Testis (tissue), 3 donors: ENCODE measurements around the gene DFFB. TPM values are rescaled to one million over a fixed set of nuclear protein-coding genes. Genes with fewer than 3 reads are reported as not detected.

Experiments used
- DNase-seq: peaks from one replicate; pipeline ENCODE4 v3.0.0-alpha.2; 2019
- H3K27ac ChIP-seq, 2 donors: fragments of 200-600 bp; sonication (generic); one replicate each; pipeline ENCODE4 v1.5.1; 2019
- H3K27me3 ChIP-seq: fragments of 200-600 bp; sonication (generic); one replicate; pipeline ENCODE4 v1.5.1; 2019
- H3K36me3 ChIP-seq: fragments of 200-600 bp; sonication (generic); one replicate; pipeline ENCODE4 v1.5.1; 2017; ENCODE audit warnings: low read depth; ENCODE audit errors: missing control alignments
- H3K4me1 ChIP-seq: fragments of 200-600 bp; sonication (generic); one replicate; pipeline ENCODE4 v1.5.1; 2019
- H3K4me3 ChIP-seq, 2 donors: fragments of 200-600 bp; sonication (generic); one replicate each; pipeline ENCODE4 v1.5.1; 2017 to 2019
- H3K9me3 ChIP-seq: fragments of 200-600 bp; sonication (generic); one replicate; pipeline ENCODE4 v1.5.1; 2017
- POLR2A ChIP-seq: fragments of 450-650 bp; IDR thresholded peaks from one replicate; pipeline ENCODE4 v1.6.1; 2017; ENCODE audit warnings: antibody characterized with exemption, mild to moderate bottlenecking, moderate library complexity
- WGBS, 2 donors: methylation state at CpG; one replicate each; pipeline ENCODE4 v1.1.5; 2018; 5-methylcytosine and 5-hydroxymethylcytosine counted together
- intact Hi-C: fragments of 100-400 bp; cut with DNase I; formaldehyde crosslinking; loops from one replicate; pipeline ENCODE4 v1.15.1; 2023; ENCODE audit warnings: low total_unique reads
- polyA plus RNA-seq: library from polyadenylated mRNA; stranded (reverse); fragments of 350-450 nt; fragmentation: Illumina TruSeq; extraction: RNeasy Lipid Tissue Mini Kit (QIAGEN cat#74804); gene quantifications from one replicate; pipeline ENCODE4 v1.2.3, GENCODE V29; 2014; ENCODE audit warnings: low read depth, low replicate concordance; ENCODE audit not compliant: insufficient read depth
- total RNA-seq, 2 donors: library from RNA; depleted of rRNA; stranded (reverse); fragments of >200 nt; gene quantifications; one replicate each; pipeline ENCODE4 v1.2.3, GENCODE V29; 2016
- TF ChIP-seq, protein P1 (sequence below), 3 experiments: fragments of 450-650 bp in 2 of 3; fragments of 200-600 bp in 1 of 3; sonication (generic) in 1 of 3; IDR thresholded peaks; one replicate each; pipeline ENCODE4 v1.5.1; 2016 to 2019; ENCODE audit warnings: antibody characterized with exemption in 3 of 3, mild to moderate bottlenecking in 2 of 3, moderate library complexity in 1 of 3

The DFFB gene
- total and polyA plus RNA-seq, 3 donors from 2014 or later, result 3.4 to 8.4 (median 6.9) TPM

DNA sequence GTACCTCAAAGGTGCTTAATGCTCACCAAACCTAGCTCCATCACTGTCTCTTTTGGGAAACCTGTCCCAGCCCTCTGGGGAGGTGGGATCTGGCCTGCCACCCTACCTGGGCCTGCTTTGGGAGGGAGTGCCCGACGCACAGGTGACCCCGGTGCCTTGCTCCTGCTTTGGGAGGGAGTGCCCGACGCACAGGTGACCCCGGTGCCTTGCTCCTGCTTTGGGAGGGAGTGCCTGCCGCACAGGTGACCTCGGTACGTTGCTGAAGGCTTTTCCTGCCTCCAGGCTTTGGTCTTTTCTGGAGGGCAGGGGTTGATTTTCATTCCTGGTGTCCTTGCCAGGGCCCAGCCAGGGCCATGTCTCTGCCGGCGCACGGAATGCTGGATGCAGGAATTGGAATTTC is 68.0 kb downstream of the DFFB start:
- WGBS, 2 donors, result 80 to 85% methylated on average over 10 to 12 of the region's 12 CpGs
- intact Hi-C loops, result no loop called here
- Histone ChIP-seq H3K4me3 (no peak overlapping the region), H3K36me3 (no peaks in the 10 kb centered on the region), H3K27ac (no peak overlapping the region), H3K4me1 (peaks cover 7% of the 10 kb centered on the region), H3K27me3 (no peaks in the 10 kb centered on the region), H3K9me3 (no peaks in the 10 kb centered on the region)
- no peak for DNase-seq
- no peak for TF ChIP-seq POLR2A
- TF ChIP-seq, protein P1, sequence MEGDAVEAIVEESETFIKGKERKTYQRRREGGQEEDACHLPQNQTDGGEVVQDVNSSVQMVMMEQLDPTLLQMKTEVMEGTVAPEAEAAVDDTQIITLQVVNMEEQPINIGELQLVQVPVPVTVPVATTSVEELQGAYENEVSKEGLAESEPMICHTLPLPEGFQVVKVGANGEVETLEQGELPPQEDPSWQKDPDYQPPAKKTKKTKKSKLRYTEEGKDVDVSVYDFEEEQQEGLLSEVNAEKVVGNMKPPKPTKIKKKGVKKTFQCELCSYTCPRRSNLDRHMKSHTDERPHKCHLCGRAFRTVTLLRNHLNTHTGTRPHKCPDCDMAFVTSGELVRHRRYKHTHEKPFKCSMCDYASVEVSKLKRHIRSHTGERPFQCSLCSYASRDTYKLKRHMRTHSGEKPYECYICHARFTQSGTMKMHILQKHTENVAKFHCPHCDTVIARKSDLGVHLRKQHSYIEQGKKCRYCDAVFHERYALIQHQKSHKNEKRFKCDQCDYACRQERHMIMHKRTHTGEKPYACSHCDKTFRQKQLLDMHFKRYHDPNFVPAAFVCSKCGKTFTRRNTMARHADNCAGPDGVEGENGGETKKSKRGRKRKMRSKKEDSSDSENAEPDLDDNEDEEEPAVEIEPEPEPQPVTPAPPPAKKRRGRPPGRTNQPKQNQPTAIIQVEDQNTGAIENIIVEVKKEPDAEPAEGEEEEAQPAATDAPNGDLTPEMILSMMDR (IDR thresholded peaks at IDR 0.05), result no peak

DNA sequence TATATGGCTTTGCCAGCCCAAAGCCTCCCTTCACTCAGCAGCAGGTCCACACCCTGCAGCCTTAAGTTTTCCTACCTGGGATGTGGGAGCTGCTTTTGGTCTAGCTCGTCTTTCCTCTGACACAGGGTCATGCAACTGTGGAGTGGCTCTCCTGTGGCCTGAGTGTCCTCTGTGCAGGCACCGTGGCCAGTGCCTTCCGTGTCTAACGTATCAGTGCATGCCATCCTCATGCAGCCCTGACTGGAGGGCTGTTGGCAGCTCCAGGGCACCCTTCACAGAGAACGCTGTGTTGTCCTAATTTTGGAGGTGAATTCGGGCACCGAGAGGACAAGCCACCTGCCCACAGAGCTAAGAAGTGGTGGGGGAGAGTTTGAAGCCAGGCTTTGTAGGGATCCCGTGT is 68.5 kb downstream of the DFFB start:
- Histone ChIP-seq H3K9me3 (no peaks in the 10 kb centered on the region), H3K27me3 (no peaks in the 10 kb centered on the region), H3K4me3 (no peak overlapping the region), H3K27ac (no peak overlapping the region), H3K36me3 (no peaks in the 10 kb centered on the region), H3K4me1 (peaks cover 6% of the 10 kb centered on the region)
- DNase-seq, result no peak
- intact Hi-C loops, result no loop called here
- no peak for TF ChIP-seq POLR2A
- WGBS, 2 donors, result 87 to 100% methylated on average over 1 to 8 of the region's 8 CpGs

DNA sequence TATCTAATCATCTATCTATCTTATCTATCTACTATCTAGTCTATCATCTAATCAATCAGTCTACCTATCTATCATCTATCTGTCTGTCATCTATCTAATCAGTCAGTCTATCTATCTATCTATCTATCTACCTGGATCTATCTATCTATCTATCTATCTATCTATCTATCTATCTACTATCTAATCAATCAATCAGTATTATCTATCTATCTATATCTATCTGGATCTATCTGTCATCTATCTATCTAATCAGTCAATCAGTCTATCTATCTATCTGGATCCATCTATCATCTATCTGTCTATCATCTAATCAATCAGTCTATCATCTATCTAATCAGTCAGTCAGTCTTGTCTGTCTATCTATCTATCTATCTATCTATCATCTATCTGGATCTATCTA is 69.7 kb downstream of the DFFB start:
- Histone ChIP-seq H3K4me1 (peaks cover 3% of the 10 kb centered on the region), H3K9me3 (no peaks in the 10 kb centered on the region), H3K36me3 (no peaks in the 10 kb centered on the region), H3K27ac (no peak overlapping the region), H3K4me3 (no peak overlapping the region), H3K27me3 (no peaks in the 10 kb centered on the region)
- TF ChIP-seq POLR2A, result no peak
- TF ChIP-seq, protein P1 (IDR thresholded peaks at IDR 0.05), result no peak
- DNase-seq, result no peak
- intact Hi-C loops, result no loop called here

DNA sequence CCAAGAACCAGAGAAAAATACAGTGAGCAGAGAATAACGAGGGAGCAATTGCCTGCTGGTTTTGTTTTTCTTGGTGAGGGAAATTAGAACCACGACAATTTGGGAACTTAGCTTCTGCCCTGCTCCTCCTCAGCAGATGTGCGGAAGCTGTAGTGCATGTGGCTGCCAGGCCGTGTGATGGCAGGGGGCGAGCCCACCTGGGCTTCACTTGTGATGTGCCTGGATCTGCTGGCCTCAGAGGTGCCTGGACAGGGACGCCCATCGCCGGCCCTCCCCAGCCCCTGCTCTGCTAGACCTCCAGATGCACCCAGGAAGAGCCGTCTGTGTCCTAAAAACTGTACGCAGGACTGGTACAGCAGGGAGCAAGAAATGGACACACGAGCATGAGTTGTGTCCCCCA is 71.3 kb downstream of the DFFB start:
- 40 to 61% methylated on average over 7 to 11 of the region's 11 CpGs for WGBS, 2 donors
- no peaks in the 10 kb centered on the region for H3K36me3 ChIP-seq
- H3K4me1 ChIP-seq, result no peaks in the 10 kb centered on the region
- intact Hi-C loops, result no loop called here
- H3K27me3 ChIP-seq, result no peaks in the 10 kb centered on the region
- TF ChIP-seq, protein P1 (IDR thresholded peaks at IDR 0.05), result no peak
- TF ChIP-seq POLR2A, result no peak
- DNase-seq, result no peak
- no peak overlapping the region for H3K27ac ChIP-seq
- no peak overlapping the region for H3K4me3 ChIP-seq
- H3K9me3 ChIP-seq, result no peaks in the 10 kb centered on the region

DNA sequence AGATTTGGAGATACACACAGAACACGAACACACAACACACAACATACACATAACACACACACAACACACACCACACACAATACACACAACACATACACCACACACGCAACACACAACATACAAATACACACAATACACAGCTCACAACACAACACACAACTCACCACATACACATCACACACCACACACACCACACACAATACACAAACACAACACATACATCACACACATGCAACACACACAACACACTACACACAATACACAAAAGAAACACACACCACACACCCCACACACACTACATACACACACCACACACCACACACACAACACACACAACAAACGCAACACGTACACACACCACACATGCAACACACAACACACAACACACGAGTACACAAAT is 71.8 kb downstream of the DFFB start:
- TF ChIP-seq, protein P1 (IDR thresholded peaks at IDR 0.05), result no peak
- TF ChIP-seq POLR2A, result no peak
- intact Hi-C loops, result no loop called here
- no peaks in the 10 kb centered on the region for H3K4me1 ChIP-seq
- no peaks in the 10 kb centered on the region for H3K27me3 ChIP-seq
- H3K27ac ChIP-seq, result no peak overlapping the region
- no peaks in the 10 kb centered on the region for H3K9me3 ChIP-seq
- no peak for DNase-seq
- H3K36me3 ChIP-seq, result no peaks in the 10 kb centered on the region
- 59 to 60% methylated on average over 5 of the region's 5 CpGs for WGBS, 2 donors
- H3K4me3 ChIP-seq, result no peak overlapping the region
